Progenitor cell of endocrine pancreas (in vitro differentiated cells): ENCODE results near the gene OTULINL. TPM values are rescaled to one million over a fixed set of nuclear protein-coding genes. Genes with fewer than 3 reads are reported as not detected.

ENCODE experiments used
- DNase-seq: peaks from one replicate; pipeline ENCODE4 v3.0.0; 2021; ENCODE audit warnings: low spot score; ENCODE audit not compliant: unreplicated experiment
- H3K27ac Mint-ChIP-seq: 2 replicates; pipeline ENCODE4 v1.8.0; 2021; ENCODE audit warnings: mild to moderate bottlenecking, moderate library complexity, mixed read lengths
- H3K27me3 Mint-ChIP-seq: 2 replicates; pipeline ENCODE4 v1.8.0; 2021; ENCODE audit warnings: mixed read lengths
- H3K36me3 Mint-ChIP-seq: 2 replicates; pipeline ENCODE4 v1.8.0; 2022; ENCODE audit warnings: mixed read lengths; ENCODE audit not compliant: insufficient read depth
- H3K4me1 Mint-ChIP-seq: 2 replicates; pipeline ENCODE4 v1.8.0; 2021; ENCODE audit warnings: low read depth, mixed read lengths
- H3K4me3 Mint-ChIP-seq: 2 replicates; pipeline ENCODE4 v1.8.0; 2021; ENCODE audit warnings: low read depth, mild to moderate bottlenecking, moderate library complexity, mixed read lengths
- H3K9me3 Mint-ChIP-seq: 2 replicates; pipeline ENCODE4 v1.8.0; 2021; ENCODE audit warnings: low read depth, mixed read lengths
- CTCF ChIP-seq: fragments of 200-600 bp; sonication (generic); IDR thresholded peaks from one replicate; pipeline ENCODE4 v1.5.0; 2021; ENCODE audit warnings: antibody characterized with exemption, mild to moderate bottlenecking; ENCODE audit not compliant: unreplicated experiment
- total RNA-seq: library from RNA; stranded (reverse); gene quantifications from 2 replicates; pipeline ENCODE4 v1.2.1, GENCODE V29; 2021

OTULINL gene
- total RNA-seq, 1 donor from 2014 or later: 35.5 TPM

DNA sequence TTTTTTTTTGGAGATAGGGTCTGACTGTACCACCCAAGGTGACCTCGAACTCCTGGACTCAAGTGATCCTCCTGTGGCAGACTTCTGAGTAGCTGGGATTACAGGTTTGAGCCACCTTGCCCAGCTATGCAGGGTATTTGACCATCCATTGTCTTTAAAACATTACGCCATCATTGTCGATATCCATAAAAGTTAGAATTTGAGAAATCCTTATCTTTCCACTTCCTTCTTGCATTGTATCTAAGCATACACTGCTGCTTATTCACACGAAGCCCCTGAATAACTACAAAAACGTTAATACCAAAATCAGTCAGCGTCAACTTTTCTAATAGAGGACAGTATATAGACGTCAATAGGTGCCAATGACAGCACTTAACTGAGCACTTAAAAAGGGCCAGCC, 5.4 kb upstream of the OTULINL start:
- Mint-ChIP-seq H3K27ac (no peak overlapping the region), H3K36me3 (peaks cover 2% of the 10 kb centered on the region), H3K9me3 (no peaks in the 10 kb centered on the region), H3K27me3 (peaks cover 9% of the 10 kb centered on the region), H3K4me3 (no peak overlapping the region), H3K4me1 (peaks cover 22% of the 10 kb centered on the region)
- TF ChIP-seq CTCF: no peak
- no peak for DNase-seq

- DNase-seq: no peak
- H3K27me3 Mint-ChIP-seq: peaks cover 9% of the 10 kb centered on the region
- H3K36me3 Mint-ChIP-seq: peaks cover 2% of the 10 kb centered on the region
- no peaks in the 10 kb centered on the region for H3K9me3 Mint-ChIP-seq
- H3K27ac Mint-ChIP-seq: no peak overlapping the region
- no peak for TF ChIP-seq CTCF
- H3K4me3 Mint-ChIP-seq: no peak overlapping the region
- peaks cover 18% of the 10 kb centered on the region for H3K4me1 Mint-ChIP-seq
Observed at GRCh38 chr5:14577079-14577725, 4.4 kb upstream of the OTULINL start.

- Mint-ChIP-seq H3K4me3 (no peak overlapping the region), H3K27me3 (peaks cover 9% of the 10 kb centered on the region), H3K27ac (no peak overlapping the region), H3K9me3 (no peaks in the 10 kb centered on the region), H3K36me3 (no peaks in the 10 kb centered on the region), H3K4me1 (peaks cover 16% of the 10 kb centered on the region)
- no peak for TF ChIP-seq CTCF
- no peak for DNase-seq
Observed at GRCh38 chr5:14577971-14578370, 3.6 kb upstream of the OTULINL start.

- no peak for DNase-seq
- Mint-ChIP-seq H3K9me3 (no peaks in the 10 kb centered on the region), H3K4me3 (no peak overlapping the region), H3K36me3 (peaks cover under 1% of the 10 kb centered on the region), H3K27ac (no peak overlapping the region), H3K27me3 (peaks cover 9% of the 10 kb centered on the region), H3K4me1 (peaks cover 18% of the 10 kb centered on the region)
- no peak for TF ChIP-seq CTCF
Observed at GRCh38 chr5:14579246-14579645, 2.3 kb upstream of the OTULINL start.

DNA sequence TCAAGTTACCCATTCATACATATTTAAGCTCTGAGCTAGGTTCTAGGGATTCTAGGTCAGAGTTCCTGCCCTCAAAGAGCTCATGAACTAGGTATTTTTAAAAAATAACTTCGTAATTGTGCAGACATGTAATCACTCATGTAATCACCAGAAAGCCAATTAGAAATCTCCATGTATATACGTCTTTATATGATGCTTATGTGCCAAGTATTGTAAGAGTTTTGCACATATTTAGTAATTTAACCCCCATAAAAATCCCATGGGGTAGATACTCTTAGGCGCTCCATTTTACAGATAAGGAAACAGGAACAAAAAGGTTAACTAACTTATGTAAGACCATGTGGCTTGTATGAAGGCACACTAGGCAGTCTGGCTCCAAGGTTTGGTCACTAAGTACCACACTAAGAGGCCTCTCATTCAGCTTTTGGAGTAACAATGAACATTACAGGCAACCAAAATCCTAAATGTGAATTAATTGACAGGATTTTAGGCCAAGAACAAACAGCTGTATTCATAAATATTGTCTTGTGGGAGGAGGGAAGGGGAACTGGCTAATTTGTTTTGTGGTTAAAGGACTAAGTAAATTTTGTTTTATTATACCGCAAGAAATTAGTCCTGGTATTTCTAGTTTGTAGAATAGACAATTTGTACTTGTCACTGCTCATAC, 1.7 kb upstream of the OTULINL start:
- H3K9me3 Mint-ChIP-seq: no peaks in the 10 kb centered on the region
- H3K27me3 Mint-ChIP-seq: peaks cover 9% of the 10 kb centered on the region
- no peak for TF ChIP-seq CTCF

More for the DNA sequence above, 1.7 kb upstream of the OTULINL start:
- Mint-ChIP-seq H3K27ac (no peak overlapping the region), H3K36me3 (peaks cover 4% of the 10 kb centered on the region), H3K4me1 (peaks cover 20% of the 10 kb centered on the region), H3K4me3 (peak overlapping the region; percentile 78)
- no peak for DNase-seq
